Peyer's patch (tissue), 4 donors: ENCODE data around the gene PGGT1B.

Experiments used
- POLR2A ChIP-seq, 2 donors: fragments of 450-650 bp; IDR thresholded peaks; one replicate each; pipeline ENCODE4 v1.5.1; 2017; ENCODE audit warnings: antibody characterized with exemption in 2 of 2, mild to moderate bottlenecking in 2 of 2, moderate library complexity in 2 of 2
- TF ChIP-seq, protein P1 (sequence below), 6 experiments: fragments of 450-650 bp in 4 of 6; fragments of 200-600 bp in 2 of 6; sonication (generic) in 1 of 6; IDR thresholded peaks; one replicate each; pipeline ENCODE4 v1.5.1; 2017 to 2019; ENCODE audit warnings: antibody characterized with exemption in 6 of 6, mild to moderate bottlenecking in 3 of 6, moderate library complexity in 1 of 6

DNA sequence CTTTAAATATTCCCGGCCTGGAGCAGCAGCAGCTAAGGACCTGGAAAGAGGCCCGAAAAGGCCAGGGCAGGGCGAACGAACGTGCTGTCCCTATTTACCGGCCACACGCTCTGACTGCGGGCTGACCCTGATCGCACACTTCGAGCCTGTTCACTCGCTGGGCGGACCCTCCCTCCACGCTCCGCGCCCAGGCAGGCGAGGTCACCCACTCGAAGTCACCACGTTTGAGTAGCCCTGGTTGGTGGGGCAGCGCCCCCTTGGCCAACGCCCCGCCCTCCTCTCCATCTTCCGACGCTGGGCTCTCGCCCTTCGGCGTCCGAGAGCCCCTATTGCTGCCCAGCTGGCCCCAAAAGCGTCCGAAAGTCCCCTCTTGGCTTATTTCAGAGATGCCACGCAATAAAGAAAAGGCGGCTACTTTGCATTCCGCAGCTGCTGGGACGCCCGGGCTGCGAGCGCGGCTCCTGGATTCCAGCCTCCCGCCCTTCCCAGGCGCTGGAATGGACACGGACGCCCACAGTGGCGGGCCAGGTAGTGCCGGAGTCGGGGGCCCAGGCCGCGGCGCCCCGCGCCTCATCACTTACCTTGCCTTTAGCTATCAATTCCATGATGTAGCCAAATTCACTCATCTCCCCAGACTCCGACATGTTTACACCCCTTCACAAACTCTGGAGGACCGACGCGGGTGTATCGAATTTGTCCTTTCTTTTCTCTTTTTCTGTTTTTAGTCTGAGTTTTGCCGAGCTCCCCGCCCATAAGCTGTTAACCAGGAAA, 83.1 kb downstream of the PGGT1B start:
- TF ChIP-seq, protein P1, sequence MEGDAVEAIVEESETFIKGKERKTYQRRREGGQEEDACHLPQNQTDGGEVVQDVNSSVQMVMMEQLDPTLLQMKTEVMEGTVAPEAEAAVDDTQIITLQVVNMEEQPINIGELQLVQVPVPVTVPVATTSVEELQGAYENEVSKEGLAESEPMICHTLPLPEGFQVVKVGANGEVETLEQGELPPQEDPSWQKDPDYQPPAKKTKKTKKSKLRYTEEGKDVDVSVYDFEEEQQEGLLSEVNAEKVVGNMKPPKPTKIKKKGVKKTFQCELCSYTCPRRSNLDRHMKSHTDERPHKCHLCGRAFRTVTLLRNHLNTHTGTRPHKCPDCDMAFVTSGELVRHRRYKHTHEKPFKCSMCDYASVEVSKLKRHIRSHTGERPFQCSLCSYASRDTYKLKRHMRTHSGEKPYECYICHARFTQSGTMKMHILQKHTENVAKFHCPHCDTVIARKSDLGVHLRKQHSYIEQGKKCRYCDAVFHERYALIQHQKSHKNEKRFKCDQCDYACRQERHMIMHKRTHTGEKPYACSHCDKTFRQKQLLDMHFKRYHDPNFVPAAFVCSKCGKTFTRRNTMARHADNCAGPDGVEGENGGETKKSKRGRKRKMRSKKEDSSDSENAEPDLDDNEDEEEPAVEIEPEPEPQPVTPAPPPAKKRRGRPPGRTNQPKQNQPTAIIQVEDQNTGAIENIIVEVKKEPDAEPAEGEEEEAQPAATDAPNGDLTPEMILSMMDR (IDR thresholded peaks at IDR 0.05), result no peak
- no peak for TF ChIP-seq POLR2A (IDR thresholded peaks at IDR 0.05)
